Effector memory CD8-positive, alpha-beta T cell (primary cell): Measurements from ENCODE around the gene DHDH.

Experiments used
- ATAC-seq: fragments of 150-1000 bp; cut with Tn5 transposase; replicated peaks from 2 replicates; pipeline ENCODE4 v1.10.0; 2021; ENCODE audit warnings: mild to moderate bottlenecking, moderate library complexity
- DNase-seq, 3 experiments: peaks; one replicate each; pipeline ENCODE4 v3.0.0; 2021
- H3K27ac Mint-ChIP-seq, 2 donors: one replicate each; pipeline ENCODE4 v1.8.0; 2022; ENCODE audit warnings: mild to moderate bottlenecking in 2 of 2, mixed read lengths in 2 of 2, moderate library complexity in 2 of 2
- H3K27me3 Mint-ChIP-seq, 2 donors: one replicate each; pipeline ENCODE4 v1.8.0; 2022; ENCODE audit warnings: mixed read lengths in 2 of 2
- H3K36me3 Mint-ChIP-seq: one replicate; pipeline ENCODE4 v1.8.0; 2022; ENCODE audit warnings: mild to moderate bottlenecking, moderate library complexity, mixed read lengths; ENCODE audit not compliant: insufficient read depth
- H3K4me1 Mint-ChIP-seq, 2 donors: one replicate each; pipeline ENCODE4 v1.8.0; 2022; ENCODE audit warnings: low read depth in 2 of 2, mixed read lengths in 2 of 2
- H3K4me3 Mint-ChIP-seq, 2 donors: one replicate each; pipeline ENCODE4 v1.8.0; 2022; ENCODE audit warnings: mild to moderate bottlenecking in 2 of 2, mixed read lengths in 2 of 2, moderate library complexity in 2 of 2
- H3K9me3 Mint-ChIP-seq, 2 donors: one replicate each; pipeline ENCODE4 v1.8.0; 2022; ENCODE audit warnings: mixed read lengths in 2 of 2

Gene DHDH

GRCh38 chr19:48961673-48962028, 28.2 kb downstream of the DHDH start:
- Mint-ChIP-seq H3K9me3 (no peaks in the 10 kb centered on the region), H3K27ac (peak overlapping the region; percentile 95 to 99), H3K27me3 (no peaks in the 10 kb centered on the region), H3K4me1 (peaks cover 49 to 56% of the 10 kb centered on the region in 2 donors), H3K4me3 (peak overlapping the region; percentile 97 to 98), H3K36me3 (peaks cover 43% of the 10 kb centered on the region)
- DNase-seq, result no peak
- ATAC-seq, result no peak

DNA sequence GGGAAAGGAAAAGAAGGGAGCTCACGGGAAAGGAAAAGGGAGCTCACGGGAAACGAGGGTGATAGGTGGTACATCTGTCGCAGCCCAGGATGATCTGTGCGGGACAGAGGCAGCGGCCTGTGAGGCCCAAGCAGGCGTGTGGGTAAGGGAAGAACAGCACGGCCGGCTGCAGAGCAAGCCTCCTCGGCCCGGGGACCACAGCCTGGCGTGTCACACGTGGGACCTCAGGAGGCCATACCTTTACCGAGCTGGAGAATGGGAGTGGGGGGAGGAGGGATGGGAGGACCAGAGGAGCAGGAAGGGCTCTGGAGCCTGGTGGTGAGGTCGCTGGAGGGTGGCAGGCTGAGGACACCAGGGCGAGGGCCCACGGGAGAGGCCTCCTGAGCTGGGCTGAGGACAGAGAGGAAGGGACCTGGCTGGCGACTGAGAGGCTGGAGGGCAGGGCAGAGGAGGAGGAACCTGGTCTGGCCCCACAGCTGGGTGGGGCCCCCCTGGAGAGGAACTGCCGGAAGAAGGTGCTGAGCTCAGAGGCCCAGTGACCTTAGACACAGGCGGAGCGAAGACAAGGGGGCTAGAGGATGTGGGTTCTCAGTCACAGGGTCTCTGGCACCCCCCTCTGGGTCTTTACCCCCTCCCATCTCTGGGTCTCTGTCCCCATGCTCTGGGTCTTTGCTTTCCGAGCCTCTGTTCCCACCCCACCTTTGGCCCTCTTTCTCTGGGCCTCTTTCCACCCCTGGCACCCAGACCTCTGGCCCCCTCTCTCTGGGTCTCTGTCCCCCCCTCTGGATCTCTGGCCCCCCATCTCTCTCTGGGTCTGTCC, 28.7 kb downstream of the DHDH start:
- peaks cover 49 to 55% of the 10 kb centered on the region in 2 donors for H3K4me1 Mint-ChIP-seq
- H3K9me3 Mint-ChIP-seq, result no peaks in the 10 kb centered on the region
- peak overlapping the region; percentile 95 to 99 for H3K27ac Mint-ChIP-seq
- H3K36me3 Mint-ChIP-seq, result peaks cover 43% of the 10 kb centered on the region
- DNase-seq, result peak in 1 of 3 experiments; percentile 19
- peak overlapping the region; percentile 97 to 98 for H3K4me3 Mint-ChIP-seq
- no peak for ATAC-seq
- H3K27me3 Mint-ChIP-seq, result no peaks in the 10 kb centered on the region

GRCh38 chr19:48962849-48963165, 29.3 kb downstream of the DHDH start:
- Mint-ChIP-seq H3K27me3 (no peaks in the 10 kb centered on the region), H3K4me1 (peaks cover 49 to 56% of the 10 kb centered on the region in 2 donors), H3K4me3 (peak overlapping the region; percentile 97 to 98), H3K9me3 (no peaks in the 10 kb centered on the region), H3K36me3 (peaks cover 49% of the 10 kb centered on the region), H3K27ac (peak overlapping the region; percentile 95 to 99)
- ATAC-seq (no peak), DNase-seq (no peak)

DNA sequence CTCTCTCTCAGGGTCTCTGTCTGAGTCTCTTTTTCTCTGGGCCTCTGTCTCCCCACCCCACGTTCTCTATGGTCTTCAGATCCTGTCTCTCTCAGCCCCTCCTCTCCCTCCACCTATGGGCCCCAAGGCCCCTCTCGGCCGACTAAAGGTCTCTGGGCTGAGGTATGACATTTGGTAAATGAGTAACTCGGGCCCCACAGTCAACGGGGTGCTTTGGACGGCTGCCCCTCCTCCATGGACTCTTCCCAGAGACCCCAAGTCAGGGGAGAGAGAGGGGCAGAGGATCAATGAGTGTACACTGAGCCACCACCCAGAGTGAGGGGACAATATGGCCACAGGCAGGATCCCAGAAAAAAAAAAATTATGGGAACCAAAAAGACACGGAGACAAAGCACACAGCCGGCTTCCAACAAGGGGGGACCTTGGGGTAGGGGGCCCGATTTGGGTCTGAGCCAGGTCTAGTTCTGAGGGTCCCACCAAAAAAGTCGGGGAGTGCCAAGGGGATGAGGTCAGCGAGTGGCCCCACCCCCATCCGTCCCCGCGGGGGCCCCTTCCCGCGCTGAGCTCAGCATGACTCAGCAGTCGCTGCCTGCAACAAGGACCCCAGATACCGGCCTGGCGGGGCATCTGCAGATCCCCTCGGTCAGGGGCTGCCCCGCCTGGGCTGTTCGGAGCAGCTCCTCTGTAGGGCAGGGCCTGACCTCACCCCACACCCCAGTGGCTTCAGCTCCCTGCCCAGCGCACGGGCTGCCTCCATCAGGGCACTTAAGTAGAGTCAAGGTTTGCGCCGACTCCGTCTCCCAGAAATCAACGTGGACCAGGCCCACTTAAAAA, 30.1 kb downstream of the DHDH start:
- Mint-ChIP-seq H3K27ac (peak overlapping the region; percentile 95 to 99), H3K36me3 (peaks cover 53% of the 10 kb centered on the region), H3K9me3 (no peaks in the 10 kb centered on the region), H3K27me3 (no peaks in the 10 kb centered on the region), H3K4me3 (peak overlapping the region; percentile 97 to 98), H3K4me1 (peaks cover 49 to 61% of the 10 kb centered on the region in 2 donors)
- ATAC-seq (no peak), DNase-seq (peak in 1 of 3 experiments; percentile 22)

DNA sequence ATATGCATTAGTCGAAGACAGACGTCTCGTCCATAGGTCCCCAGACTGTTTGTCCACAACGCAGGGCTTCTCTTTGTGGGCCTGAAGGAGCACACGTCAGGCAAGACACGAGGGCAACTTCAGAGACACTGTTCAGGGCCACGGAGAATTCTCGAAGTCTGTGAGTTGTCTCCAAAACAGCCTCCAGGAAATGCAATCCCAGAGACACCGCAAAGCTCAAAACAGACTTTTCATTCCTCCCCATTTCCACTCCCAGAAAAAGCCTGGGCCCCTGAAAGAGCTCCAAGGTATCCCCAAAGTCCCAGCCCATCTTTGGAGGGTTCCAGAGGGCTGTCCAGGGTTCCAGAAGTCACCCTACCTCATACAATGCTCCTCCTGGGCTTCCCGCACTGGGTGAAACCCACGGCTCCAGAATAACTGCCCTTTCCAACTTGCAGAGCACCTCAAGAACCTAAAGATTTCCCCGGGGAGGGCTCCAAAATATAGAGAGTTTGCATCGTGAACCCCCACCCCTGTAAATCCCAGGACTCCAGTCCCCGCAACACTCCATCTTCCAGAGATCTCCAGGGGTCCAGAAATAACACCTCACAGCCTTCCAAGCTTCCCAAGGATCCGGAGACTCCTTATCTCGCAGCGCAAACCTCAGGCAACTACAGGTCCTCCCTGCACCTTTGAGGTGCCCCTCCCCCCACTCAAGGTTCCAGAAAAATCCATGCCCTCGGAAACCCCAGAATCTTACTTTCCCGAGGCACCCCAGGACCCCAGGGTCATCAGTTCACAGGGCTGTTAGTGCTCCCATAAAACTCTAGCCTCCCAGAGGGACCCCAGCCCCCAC, 30.9 kb downstream of the DHDH start:
- Mint-ChIP-seq H3K9me3 (no peaks in the 10 kb centered on the region), H3K36me3 (peaks cover 60% of the 10 kb centered on the region), H3K4me1 (peaks cover 49 to 60% of the 10 kb centered on the region in 2 donors), H3K4me3 (peak overlapping the region; percentile 97 to 98), H3K27me3 (no peaks in the 10 kb centered on the region), H3K27ac (peak overlapping the region; percentile 95 to 99)
- ATAC-seq, result no peak
- no peak for DNase-seq

DNA sequence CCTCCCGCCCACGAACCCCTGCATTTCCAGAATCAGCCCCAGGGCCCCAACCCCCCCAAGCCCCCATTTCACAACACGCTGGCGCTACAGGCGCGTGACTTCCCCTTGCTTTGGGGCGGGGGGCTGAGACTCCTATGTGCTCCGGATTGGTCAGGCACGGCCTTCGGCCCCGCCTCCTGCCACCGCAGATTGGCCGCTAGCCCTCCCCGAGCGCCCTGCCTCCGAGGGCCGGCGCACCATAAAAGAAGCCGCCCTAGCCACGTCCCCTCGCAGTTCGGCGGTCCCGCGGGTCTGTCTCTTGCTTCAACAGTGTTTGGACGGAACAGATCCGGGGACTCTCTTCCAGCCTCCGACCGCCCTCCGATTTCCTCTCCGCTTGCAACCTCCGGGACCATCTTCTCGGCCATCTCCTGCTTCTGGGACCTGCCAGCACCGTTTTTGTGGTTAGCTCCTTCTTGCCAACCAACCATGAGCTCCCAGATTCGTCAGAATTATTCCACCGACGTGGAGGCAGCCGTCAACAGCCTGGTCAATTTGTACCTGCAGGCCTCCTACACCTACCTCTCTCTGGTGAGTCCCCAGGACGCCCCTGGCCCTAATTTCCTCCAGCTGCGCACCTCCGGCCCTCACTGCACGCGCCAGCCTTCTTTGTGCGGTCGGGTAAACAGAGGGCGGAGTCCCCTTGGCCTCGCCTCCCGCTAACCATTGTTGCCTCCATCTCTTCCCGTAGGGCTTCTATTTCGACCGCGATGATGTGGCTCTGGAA, 31.7 kb downstream of the DHDH start, which contains the start of gene FTL:
FTL (plus strand) TSS at position 270 of the 766 bp plus-strand sequence; CDS start at position 469, 199 bp downstream.
- H3K27me3 Mint-ChIP-seq, result no peaks in the 10 kb centered on the region
- peak within 1 kb of the TSS; percentile 95 to 99 for H3K27ac Mint-ChIP-seq
- ATAC-seq (peak; percentile 74), DNase-seq (peak; percentile 71 to 82 (median 82))
- H3K4me3 Mint-ChIP-seq, result peak within 1 kb of the TSS; percentile 97 to 98
- H3K4me1 Mint-ChIP-seq, result peaks cover 49 to 60% of the 10 kb centered on the region in 2 donors
- peaks cover 62% of the 10 kb centered on the region for H3K36me3 Mint-ChIP-seq
- no peaks in the 10 kb centered on the region for H3K9me3 Mint-ChIP-seq

DNA sequence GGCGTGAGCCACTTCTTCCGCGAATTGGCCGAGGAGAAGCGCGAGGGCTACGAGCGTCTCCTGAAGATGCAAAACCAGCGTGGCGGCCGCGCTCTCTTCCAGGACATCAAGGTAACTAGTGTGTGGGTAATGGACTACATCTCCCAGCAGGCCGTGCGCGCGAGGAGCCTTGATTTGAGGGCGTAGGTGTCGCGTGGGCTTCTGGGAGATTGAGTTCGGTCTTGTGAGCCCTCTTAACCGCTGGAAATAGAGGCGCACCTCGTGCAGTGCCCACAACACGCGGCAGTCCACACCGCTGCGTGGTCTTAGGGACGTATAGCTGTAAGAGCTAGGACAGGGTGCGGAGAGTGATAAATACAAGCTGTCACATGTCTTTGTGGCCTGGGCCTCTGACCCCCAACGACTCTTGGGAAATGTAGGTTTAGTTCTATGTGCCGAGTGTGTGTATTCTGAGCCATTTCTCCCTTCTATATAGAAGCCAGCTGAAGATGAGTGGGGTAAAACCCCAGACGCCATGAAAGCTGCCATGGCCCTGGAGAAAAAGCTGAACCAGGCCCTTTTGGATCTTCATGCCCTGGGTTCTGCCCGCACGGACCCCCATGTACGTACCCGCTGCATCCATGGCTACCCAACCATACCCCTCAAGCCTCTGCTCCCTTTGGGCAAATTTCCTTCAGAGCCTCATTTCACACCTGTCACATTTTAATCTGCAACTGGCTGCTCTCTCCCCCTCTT, 32.5 kb downstream of the DHDH start:
- H3K27me3 Mint-ChIP-seq, result no peaks in the 10 kb centered on the region
- peaks cover 52 to 63% of the 10 kb centered on the region in 2 donors for H3K4me1 Mint-ChIP-seq
- DNase-seq (peak; percentile 82 to 90 (median 85)), ATAC-seq (peak; percentile 76)
- H3K27ac Mint-ChIP-seq, result peak overlapping the region; percentile 94 to 99
- H3K9me3 Mint-ChIP-seq, result no peaks in the 10 kb centered on the region
- H3K4me3 Mint-ChIP-seq, result peak overlapping the region; percentile 97 to 98
- peaks cover 65% of the 10 kb centered on the region for H3K36me3 Mint-ChIP-seq

- no peaks in the 10 kb centered on the region for H3K9me3 Mint-ChIP-seq
- H3K4me3 Mint-ChIP-seq, result peak overlapping the region; percentile 97 to 98
- H3K36me3 Mint-ChIP-seq, result peaks cover 68% of the 10 kb centered on the region
- H3K4me1 Mint-ChIP-seq, result peaks cover 54 to 59% of the 10 kb centered on the region in 2 donors
- H3K27me3 Mint-ChIP-seq, result no peaks in the 10 kb centered on the region
- peak overlapping the region; percentile 73 to 99 for H3K27ac Mint-ChIP-seq
- DNase-seq (no peak), ATAC-seq (no peak)
These were observed 33.2 kb downstream of the DHDH start for GRCh38 chr19:48966541-48967345.

GRCh38 chr19:48967346-48968178, 34.1 kb downstream of the DHDH start:
- Mint-ChIP-seq H3K9me3 (no peaks in the 10 kb centered on the region), H3K27me3 (no peaks in the 10 kb centered on the region), H3K4me3 (peak overlapping the region in 1 of 2 donors; percentile 97), H3K36me3 (peaks cover 65% of the 10 kb centered on the region), H3K4me1 (peaks cover 46 to 51% of the 10 kb centered on the region in 2 donors), H3K27ac (peak overlapping the region in 1 of 2 donors; percentile 46)
- DNase-seq (no peak), ATAC-seq (no peak)

DNA sequence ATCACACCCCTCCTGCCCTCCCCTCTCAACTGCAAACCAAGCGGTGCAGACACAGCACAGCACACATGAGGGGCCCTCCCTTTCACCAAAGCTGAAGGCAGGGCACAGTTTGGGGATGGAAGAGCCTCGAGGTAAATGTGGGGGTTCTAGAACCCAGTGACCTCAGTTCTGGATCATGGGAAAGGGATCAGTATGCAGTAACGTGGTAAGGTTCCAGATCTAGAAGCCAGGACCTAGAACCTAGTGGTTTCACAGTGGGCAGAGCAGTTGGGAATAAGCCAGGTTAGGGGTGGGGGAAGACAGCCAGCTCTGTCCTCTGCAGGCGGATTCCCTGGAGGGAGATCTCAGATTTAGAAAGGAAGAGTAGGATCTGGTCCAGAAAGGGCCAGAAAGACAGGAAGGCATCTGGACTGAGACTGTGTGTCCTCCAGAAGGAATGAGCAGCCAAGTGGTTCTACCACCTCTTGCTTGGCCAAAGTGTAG, 34.7 kb downstream of the DHDH start:
- Mint-ChIP-seq H3K4me1 (peaks cover 39 to 45% of the 10 kb centered on the region in 2 donors), H3K36me3 (peaks cover 61% of the 10 kb centered on the region), H3K4me3 (no peak overlapping the region), H3K9me3 (no peaks in the 10 kb centered on the region), H3K27me3 (no peaks in the 10 kb centered on the region), H3K27ac (no peak overlapping the region)
- DNase-seq (no peak), ATAC-seq (no peak)

- Mint-ChIP-seq H3K4me1 (peaks cover 34 to 41% of the 10 kb centered on the region in 2 donors), H3K27ac (no peak overlapping the region), H3K9me3 (no peaks in the 10 kb centered on the region), H3K4me3 (no peak overlapping the region), H3K36me3 (peaks cover 64% of the 10 kb centered on the region), H3K27me3 (no peaks in the 10 kb centered on the region)
- DNase-seq, result no peak
- no peak for ATAC-seq
These were observed 35.3 kb downstream of the DHDH start for GRCh38 chr19:48968813-48969218.
